PC-3 (cell line): ENCODE measurements around the gene MBD3L1.

Experiments used
- CTCF ChIP-seq: fragments of 300-600 bp; sonication (generic); conservative IDR thresholded peaks from 2 replicates; pipeline ENCODE4 v1.5.1; 2017; ENCODE audit warnings: antibody characterized with exemption, low read depth, mild to moderate bottlenecking, low read length
- EZH2 ChIP-seq: fragments of 300-600 bp; sonication (generic); IDR thresholded peaks from one replicate; pipeline ENCODE4 v1.6.1; 2017; ENCODE audit warnings: antibody characterized with exemption, mild to moderate bottlenecking, low read length; ENCODE audit not compliant: unreplicated experiment
- EZH2phosphoT487 ChIP-seq: fragments of 300-600 bp; sonication (generic); IDR thresholded peaks from 2 replicates; pipeline ENCODE4 v1.6.1; 2018; ENCODE audit warnings: mild to moderate bottlenecking, antibody characterized with exemption, low read length, borderline replicate concordance

DNA sequence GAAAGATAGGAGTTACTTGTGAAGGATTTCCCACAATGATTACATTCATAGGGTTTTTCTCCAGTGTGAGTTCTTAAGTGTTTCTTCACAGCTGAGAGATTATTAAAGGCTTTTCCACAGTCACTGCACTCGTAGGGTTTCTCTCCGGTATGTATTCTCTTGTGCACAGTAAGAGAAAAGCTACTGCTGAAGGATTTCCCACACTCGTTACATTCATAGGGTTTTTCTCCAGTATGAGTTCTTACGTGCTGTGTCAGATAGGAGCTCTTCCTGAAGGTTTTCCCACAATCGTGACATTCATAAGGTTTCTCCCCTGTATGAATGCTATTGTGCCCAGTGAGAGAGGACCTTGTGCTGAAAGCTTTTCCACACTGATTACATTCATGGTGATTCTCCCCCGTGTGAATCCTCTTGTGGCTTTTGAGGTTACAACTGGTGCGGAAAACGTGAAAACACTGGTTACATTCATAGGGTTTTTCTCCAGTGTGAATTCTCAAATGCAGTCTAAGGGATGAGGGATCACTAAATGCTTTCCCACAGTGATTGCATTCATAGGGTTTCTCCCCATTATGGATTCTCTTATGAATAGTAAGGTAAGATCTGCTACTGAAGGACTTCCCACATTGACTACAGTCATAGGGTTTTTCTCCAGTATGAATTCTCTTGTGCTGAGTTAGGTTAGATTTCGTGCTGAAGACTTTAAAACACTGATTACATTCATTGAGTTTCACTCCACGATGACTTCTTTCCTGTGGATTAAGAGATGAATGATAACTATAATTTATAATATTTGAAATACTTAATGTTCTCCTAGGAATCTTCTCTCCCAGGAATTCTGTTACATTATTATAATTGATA lies 20.6 kb upstream of the MBD3L1 start:
- no peak for TF ChIP-seq CTCF
- no peak for TF ChIP-seq EZH2
- TF ChIP-seq EZH2phosphoT487: no peak
